Lower leg skin (tissue), 4 donors: ENCODE results near the gene BIRC5. TPM values are rescaled to one million over a fixed set of nuclear protein-coding genes. Genes with fewer than 3 reads are reported as not detected.
"Not testable (repeated sequence)": the region's sequence is repeated elsewhere in the genome, so short reads cannot be mapped to it uniquely, and the experiment has no call there.

Experiments used
- DNase-seq, 2 donors: peaks; one replicate each; pipeline ENCODE4 v3.0.0-alpha.2; 2019; ENCODE audit warnings: low spot score in 2 of 2
- H3K4me3 ChIP-seq: fragments of 200-600 bp; sonication (generic); 2 replicates; pipeline ENCODE4 v1.5.1; 2017; ENCODE audit warnings: mild to moderate bottlenecking, low read depth; ENCODE audit not compliant: poor library complexity, severe bottlenecking
- POLR2A ChIP-seq, 2 donors: fragments of 450-650 bp; IDR thresholded peaks; one replicate each; pipeline ENCODE4 v1.6.1; 2016 to 2017; ENCODE audit warnings: antibody characterized with exemption in 2 of 2, mild to moderate bottlenecking in 1 of 2, moderate library complexity in 1 of 2
- WGBS, 2 donors: methylation state at CpG; one replicate each; pipeline ENCODE4 v1.1.5; 2018; 5-methylcytosine and 5-hydroxymethylcytosine counted together
- intact Hi-C: fragments of 100-400 bp; cut with DNase I; formaldehyde crosslinking; loops from one replicate; pipeline ENCODE4 v1.15.0; 2023; ENCODE audit warnings: low total_unique reads
- total RNA-seq, 4 donors: library from RNA; depleted of rRNA; stranded (reverse); fragments of >200 nt; gene quantifications; one replicate each; pipeline ENCODE4 v1.1.0, GENCODE V29; 2016
- TF ChIP-seq, protein P1 (sequence below), 3 donors: fragments of 450-650 bp; IDR thresholded peaks; one replicate each; pipeline ENCODE4 v1.5.1; 2016; ENCODE audit warnings: antibody characterized with exemption in 3 of 3, mild to moderate bottlenecking in 3 of 3, moderate library complexity in 2 of 3

BIRC5 gene
- total RNA-seq, 4 donors from 2014 or later, result 1.8 to 6.7 (median 3.9) TPM

DNA sequence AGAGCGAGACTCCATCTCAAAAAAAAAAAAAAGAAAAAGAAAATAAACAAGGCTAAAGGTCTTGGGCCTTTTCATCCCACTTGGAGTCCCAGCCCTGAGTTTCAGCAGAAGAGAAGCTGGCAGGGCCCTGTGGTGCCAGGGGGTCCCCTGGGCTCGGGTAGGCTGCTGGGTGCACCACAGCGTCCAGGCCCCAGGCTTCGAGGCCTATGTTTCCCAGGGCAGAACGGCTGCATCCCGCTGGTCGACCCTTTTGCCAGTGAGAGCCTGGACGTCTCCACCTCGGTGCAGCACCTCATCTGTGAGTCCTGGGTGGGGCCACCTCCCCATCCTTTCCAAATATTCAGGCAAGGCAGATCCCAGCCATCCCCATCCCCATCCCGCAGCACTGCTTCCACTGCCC is 19.6 kb downstream of the BIRC5 start:
- intact Hi-C loops, result no loop called here
- no peak for DNase-seq
- H3K4me3 ChIP-seq, result no peak overlapping the region
- no peak for TF ChIP-seq POLR2A (IDR thresholded peaks at IDR 0.05)
- TF ChIP-seq, protein P1, sequence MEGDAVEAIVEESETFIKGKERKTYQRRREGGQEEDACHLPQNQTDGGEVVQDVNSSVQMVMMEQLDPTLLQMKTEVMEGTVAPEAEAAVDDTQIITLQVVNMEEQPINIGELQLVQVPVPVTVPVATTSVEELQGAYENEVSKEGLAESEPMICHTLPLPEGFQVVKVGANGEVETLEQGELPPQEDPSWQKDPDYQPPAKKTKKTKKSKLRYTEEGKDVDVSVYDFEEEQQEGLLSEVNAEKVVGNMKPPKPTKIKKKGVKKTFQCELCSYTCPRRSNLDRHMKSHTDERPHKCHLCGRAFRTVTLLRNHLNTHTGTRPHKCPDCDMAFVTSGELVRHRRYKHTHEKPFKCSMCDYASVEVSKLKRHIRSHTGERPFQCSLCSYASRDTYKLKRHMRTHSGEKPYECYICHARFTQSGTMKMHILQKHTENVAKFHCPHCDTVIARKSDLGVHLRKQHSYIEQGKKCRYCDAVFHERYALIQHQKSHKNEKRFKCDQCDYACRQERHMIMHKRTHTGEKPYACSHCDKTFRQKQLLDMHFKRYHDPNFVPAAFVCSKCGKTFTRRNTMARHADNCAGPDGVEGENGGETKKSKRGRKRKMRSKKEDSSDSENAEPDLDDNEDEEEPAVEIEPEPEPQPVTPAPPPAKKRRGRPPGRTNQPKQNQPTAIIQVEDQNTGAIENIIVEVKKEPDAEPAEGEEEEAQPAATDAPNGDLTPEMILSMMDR (IDR thresholded peaks at IDR 0.05), result no peak
- WGBS, 2 donors, result 91 to 94% methylated on average over 10 of the region's 10 CpGs

DNA sequence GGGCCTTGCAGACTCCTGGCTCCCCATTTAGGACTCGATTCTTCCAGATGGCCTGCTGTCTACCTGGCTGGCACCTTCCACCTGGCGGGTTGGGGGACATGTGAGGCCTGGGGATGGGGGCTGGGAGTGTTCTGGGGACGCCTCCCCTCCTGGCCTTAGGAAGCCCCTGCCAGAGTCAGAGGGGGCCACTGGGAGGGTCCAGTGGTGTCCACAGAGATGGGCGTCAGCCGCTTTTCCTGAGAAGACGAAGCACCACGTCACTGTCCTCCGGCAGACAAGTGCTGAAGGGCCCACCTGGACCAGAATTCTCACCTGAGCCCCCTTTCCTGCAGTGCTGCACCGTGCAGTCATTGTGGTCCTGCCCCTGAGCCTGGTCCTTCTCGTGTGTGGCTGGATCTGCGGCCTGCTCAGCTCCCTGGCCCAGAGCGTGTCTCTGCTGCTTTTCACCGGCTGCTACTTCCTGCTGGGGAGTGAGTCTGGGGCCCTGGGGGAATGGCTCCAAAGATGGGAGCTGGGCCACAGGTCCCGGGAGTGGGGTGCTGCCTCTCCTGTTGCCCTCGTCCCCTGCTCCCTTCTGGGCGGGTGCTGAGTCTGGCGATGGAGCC is 20.3 kb downstream of the BIRC5 start:
- no peak for DNase-seq
- 82% methylated on average over 16 to 17 of the region's 17 CpGs for WGBS, 2 donors
- intact Hi-C loops, result no loop called here
- no peak overlapping the region for H3K4me3 ChIP-seq
- no peak for TF ChIP-seq POLR2A (IDR thresholded peaks at IDR 0.05)
- TF ChIP-seq, protein P1 (IDR thresholded peaks at IDR 0.05), result no peak

DNA sequence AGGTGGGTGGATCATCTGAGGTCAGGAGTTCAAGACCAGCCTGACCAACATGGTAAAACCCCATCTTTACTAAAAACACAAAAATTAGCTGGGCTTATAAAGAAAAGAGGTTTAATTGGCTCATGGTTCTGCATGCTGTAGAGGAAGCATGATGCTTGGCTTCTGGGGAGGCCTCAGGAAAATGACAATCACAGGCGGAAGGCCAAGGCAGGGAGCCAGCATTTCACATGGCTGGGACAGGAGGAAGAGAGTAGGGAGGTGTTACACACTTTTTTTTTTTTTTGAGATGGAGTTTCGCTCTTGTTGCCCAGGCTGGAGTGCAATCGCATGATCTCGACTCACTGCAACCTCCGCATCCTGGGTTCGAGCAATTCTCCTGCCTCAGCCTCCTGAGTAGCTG is 21.0 kb downstream of the BIRC5 start:
- H3K4me3 ChIP-seq, DNase-seq, intact Hi-C loops: not testable (repeated sequence)
- 69 to 76% methylated on average over 6 of the region's 6 CpGs for WGBS, 2 donors

DNA sequence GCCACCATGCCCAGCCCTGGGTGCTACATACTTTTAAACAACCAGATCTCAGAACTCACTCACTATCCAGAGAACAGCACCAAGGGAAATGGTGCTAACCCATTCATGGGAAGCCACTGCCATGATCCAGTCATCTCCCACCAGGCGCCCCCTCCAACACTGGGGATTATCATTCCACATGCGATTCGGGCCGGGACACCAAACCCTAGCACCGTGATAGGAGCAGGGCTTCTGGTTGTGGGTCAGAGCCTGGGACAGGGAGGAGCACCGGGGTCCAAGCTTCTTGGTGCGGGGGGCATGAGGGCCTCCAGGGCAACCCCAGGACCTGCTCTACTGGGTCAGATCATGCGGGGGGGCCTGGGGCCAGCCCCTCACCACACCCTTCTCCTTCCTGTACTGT is 21.8 kb downstream of the BIRC5 start:
- no peak overlapping the region for H3K4me3 ChIP-seq
- TF ChIP-seq, protein P1 (IDR thresholded peaks at IDR 0.05), result no peak
- no peak for TF ChIP-seq POLR2A (IDR thresholded peaks at IDR 0.05)
- intact Hi-C loops, result no loop called here
- DNase-seq, result no peak
- 85 to 100% methylated on average over 7 to 8 of the region's 8 CpGs for WGBS, 2 donors

DNA sequence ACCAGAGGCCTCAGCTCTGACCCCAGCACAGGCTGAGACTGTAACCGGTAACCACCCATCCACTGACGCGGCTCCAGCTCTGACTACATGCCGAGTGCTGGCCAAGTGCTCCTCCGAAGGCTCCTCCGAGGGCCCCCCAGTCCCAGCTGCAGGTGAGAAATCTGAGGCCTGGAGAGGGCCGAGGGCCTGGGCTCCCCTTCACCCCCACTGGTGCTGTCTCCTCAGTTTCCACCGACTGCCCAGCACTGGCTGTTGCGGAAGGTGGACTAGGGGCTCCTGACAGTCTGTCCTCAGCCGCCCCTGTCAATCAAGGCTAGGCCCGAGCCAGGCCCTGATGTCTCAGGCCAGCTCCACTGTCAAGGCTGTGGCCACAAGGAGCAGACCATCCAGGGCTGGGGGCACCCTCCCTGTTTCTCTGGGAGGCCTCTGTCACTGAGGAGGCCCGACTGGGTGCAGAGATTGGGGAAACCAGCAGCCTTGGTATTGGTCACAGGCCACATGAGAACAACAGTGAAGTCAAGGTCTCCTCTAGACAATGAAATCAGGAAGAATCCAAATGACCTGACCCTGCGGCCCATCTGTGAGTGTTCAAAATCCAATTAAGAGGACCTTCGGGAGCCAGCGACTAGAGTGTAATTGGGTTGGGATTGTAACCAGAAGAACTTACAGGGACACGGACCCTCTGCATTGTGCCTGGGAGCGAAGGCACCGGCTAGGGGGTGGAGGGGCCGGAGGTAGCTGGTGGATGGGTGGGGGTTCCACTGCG is 22.5 kb downstream of the BIRC5 start:
- WGBS, 2 donors, result 89 to 94% methylated on average over 12 to 18 of the region's 20 CpGs
- TF ChIP-seq, protein P1 (IDR thresholded peaks at IDR 0.05), result no peak
- TF ChIP-seq POLR2A (IDR thresholded peaks at IDR 0.05), result no peak
- no peak overlapping the region for H3K4me3 ChIP-seq
- intact Hi-C loops, result no loop called here
- no peak for DNase-seq

DNA sequence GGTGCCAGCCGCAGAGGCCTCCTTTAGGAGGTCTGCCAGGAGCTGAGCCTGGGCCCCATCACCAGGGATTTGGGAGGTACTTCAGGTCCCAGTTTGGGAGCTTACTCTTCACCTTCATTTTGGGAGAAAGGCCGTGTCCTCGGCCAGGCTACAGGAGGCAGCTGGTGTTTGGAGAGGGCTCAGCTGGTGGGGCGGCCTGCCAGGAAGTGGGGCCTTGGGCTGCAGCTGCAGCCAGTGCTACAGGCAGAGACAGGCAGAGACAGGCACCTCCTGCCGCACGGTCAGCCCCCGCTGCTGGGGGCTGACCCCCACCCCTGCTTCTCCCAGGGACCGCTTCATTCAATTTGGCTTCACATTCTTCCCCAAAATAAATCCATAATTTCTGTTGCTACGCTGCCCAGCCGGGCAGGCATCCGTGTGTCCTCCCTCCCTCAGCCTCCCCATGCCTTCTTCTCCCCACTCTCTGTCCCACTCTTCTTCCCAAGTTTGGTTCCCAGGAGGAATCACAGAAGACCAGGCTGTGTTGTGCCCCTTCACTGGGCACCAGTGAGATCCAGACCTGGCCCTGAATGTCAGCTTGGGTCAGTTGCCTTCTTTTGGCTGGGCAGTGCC is 23.5 kb downstream of the BIRC5 start:
- WGBS, 2 donors, result 45 to 63% methylated on average over 8 to 11 of the region's 11 CpGs
- no peak for DNase-seq
- intact Hi-C loops, result no loop called here
- TF ChIP-seq, protein P1 (IDR thresholded peaks at IDR 0.05), result no peak
- TF ChIP-seq POLR2A (IDR thresholded peaks at IDR 0.05), result no peak
- no peak overlapping the region for H3K4me3 ChIP-seq
